Astrocyte of the hippocampus (primary cell): Measurements from ENCODE around the gene ERC2.
"Not testable (repeated sequence)": the region's sequence is repeated elsewhere in the genome, so short reads cannot be mapped to it uniquely, and the experiment has no call there.

Experiments used
- DNase-seq: peaks from one replicate; pipeline ENCODE4 v3.0.0; 2011; ENCODE audit warnings: low read depth, low spot score

The ERC2 gene

DNA sequence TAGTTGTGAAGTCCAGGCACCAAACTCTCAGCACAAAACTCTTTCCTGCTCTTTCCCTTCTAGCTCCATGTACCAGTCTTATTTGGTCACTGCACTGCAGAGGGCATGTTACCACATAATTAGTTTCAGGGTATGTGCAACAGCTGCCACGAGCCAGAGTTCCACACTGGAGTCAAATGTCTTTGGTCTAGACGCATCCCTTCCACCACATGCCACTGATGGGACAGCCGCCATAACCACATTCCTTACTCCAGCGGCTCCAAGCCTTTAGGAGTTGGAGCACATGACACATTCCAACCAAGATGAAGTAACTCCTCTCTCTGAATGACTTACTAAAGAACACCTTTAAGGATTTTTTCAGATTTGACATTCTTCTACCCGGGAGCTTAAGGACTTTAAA lies 153.4 kb downstream of the ERC2 start:
- peak; percentile 96 for DNase-seq

DNA sequence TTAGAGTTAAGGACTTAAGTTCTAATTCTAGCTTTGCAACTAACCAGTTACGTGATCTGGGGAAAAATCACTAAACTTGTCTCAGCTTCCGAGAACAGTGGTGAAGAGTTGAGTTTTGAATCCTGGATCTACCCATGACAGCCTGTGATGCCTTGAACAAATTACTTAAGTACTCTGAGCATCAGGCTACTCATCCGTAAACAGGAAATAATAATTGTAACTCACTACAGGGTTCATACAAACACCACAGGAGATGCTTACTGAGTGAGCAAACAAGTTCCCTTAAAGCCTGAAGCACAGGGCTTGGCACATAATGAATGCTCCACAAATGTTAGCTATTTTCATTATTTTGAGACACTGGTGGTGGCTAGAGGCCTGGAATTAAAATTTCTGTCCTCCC lies 158.8 kb downstream of the ERC2 start:
- peak; percentile 61 for DNase-seq

DNA sequence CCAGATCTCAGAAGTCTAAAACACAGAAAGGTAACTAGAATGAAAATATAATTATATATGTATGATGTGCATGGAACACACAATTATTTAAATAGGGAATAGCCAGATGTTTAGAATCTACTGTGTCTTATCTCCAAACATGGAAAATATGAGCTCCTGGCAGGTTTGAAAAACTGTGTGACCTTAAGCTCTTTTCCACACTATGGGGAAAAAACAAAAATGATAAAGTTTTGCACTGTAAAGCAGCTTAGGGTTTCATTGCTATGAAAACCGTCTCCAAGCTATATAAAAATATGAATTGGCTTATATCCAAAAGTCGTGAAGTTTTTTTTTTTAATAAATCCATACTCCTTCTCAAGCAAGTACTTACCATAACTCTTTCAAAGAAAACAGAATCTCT lies 159.8 kb downstream of the ERC2 start:
- DNase-seq, result no peak

GRCh38 chr3:56304069-56304468 lies 164.2 kb downstream of the ERC2 start:
- no peak for DNase-seq

GRCh38 chr3:56303487-56303886 lies 164.8 kb downstream of the ERC2 start:
- peak; percentile 88 for DNase-seq

GRCh38 chr3:56302417-56302816 lies 165.8 kb downstream of the ERC2 start:
- DNase-seq, result peak; percentile 16

- no peak for DNase-seq
Measured at GRCh38 chr3:56297281-56297840, 170.9 kb downstream of the ERC2 start.

- DNase-seq, result peak; percentile 78
Measured at GRCh38 chr3:56296361-56296760, 171.9 kb downstream of the ERC2 start.

- peak; percentile 51 for DNase-seq
Measured at GRCh38 chr3:56295161-56295560, 173.1 kb downstream of the ERC2 start.

DNA sequence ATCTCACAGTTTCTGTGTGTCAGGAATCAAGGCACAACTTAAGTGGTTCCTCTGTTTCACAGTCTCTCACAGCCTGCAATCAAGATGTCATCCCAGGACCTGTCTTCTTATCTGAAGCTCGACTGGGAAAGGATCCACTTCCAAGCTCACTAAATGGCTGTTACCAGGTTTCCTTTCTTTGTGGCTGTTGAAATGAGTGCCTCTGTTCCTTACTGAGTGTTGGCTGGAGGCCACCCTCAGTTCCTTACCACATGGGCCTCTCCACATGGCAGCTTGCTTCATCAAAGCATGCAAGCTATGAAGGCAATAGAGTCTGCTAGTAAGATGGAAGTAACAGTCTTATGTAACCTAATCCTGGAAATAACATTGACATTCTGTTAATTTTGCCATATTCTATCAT lies 174.0 kb downstream of the ERC2 start:
- DNase-seq, result peak; percentile 22

GRCh38 chr3:56291953-56292352 lies 176.3 kb downstream of the ERC2 start:
- DNase-seq, result peak; percentile 91

DNA sequence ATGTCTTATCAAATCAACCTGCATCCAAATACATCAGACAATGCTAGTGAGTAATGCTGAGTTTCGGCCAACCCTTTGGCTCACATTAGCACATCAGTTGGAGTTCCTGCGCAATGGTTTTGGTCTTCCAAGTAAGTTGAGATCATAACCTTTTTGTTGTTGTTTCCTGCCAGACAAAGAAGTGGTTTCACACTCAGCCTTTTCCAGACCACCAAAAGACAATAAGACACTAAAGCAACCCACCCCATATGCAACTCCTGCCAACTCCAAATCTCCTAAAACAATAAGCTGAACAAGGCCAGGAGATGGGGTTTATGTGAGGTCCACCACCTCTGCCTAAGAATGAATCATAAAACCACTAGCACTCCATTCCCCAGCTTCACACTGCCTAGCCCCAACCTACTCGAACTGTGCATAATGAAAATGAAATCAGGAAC lies 177.0 kb downstream of the ERC2 start:
- DNase-seq, result peak; percentile 93

- DNase-seq, result no peak
Measured at GRCh38 chr3:56290374-56290773, 177.9 kb downstream of the ERC2 start.

DNA sequence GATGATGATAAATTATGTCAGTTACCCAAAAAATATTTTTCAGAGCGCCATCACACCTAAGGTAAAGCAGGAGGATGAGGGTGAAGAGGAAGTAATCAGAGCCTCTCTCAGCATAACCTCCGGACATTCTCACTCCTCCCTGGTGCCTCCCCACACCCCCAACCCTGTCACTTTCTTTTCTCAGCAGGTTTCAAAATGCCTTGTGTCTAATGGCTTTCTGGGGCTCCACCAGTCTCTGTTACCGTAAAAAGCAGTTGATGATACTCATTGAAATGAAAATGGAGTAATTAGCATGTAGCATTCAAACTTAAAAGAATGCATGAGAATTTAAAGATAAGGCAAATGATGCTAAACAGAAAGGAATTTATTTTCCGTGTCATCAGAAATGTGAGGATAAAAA lies 180.0 kb downstream of the ERC2 start:
- no peak for DNase-seq

DNA sequence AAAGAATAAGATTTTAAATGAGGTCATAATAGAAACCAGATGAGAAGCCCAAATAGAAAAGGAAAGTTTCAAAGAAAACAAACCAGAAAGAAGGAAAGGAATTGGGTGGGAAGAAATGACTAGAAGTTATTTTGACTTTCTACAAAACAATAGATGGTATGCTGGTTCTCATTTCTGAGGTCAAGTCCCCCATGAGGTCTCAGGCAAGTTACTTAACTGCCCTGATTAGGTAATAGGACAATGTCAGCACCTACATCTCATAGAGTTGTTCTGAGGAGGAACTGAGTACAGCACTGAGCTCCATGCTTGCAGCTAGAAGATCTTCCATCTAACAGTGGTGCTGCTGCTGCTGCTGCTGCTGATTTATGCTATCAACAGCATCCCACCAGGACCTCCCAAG lies 185.9 kb downstream of the ERC2 start:
- peak; percentile 26 for DNase-seq

- DNase-seq, result no peak
Measured at GRCh38 chr3:56277236-56277635, 191.0 kb downstream of the ERC2 start.

- no peak for DNase-seq
Measured at GRCh38 chr3:56275120-56275519, 193.1 kb downstream of the ERC2 start.

GRCh38 chr3:56269755-56270535 lies 198.3 kb downstream of the ERC2 start:
- peak; percentile 52 for DNase-seq

DNA sequence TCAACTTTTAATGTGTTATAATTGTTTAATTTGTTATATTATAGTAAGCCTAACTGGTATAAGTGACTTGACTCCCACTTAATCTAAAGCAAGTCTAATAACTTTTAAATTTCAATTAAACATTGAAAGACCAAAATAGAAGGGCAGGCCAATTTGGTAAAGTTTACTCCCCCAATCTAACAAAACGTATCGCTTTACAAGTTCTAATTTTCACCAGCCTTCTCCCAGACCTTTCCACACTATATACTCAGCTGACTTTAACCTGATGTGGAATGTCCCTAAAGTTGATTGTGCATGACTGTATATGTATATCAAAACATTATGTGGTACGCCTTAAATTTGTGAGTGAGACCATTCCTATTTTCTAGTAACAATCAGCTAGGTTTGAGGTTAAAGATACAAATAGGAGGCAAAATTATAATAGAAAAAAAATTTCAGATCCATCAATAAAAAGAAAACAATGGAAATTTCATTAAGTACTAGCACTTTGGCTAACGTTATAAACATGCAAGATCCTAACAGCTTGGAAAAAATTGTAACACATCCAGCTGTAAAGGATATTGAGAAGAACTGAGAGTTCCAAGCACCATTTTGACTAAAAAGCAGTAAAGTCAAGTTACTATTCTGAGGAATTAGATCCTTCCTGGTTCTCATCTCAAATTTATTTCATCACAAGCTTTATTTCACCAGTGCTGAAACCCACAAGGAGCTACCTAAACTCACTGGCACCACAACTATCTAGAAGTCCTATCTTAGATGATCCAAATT lies 199.5 kb downstream of the ERC2 start:
- DNase-seq, result no peak

DNA sequence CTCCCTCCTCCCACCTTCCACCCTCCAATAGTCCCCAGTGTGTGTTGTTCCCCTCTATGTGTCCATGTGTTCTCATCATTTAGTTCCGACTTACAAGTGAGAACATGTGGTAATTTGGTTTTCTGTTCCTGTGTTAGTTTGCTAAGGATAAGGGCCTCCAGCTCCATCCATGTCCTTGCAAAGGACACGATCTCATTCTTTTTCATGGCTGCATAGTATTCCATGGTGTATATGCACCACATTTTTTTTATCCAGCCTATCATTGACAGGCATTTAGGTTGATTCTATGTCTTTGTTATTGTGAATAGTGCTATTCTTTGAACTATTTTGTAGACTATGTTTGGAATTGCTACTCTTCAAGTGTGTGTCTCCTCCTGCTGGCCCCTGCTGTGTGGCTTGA lies 206.4 kb downstream of the ERC2 start:
- not testable (repeated sequence) for DNase-seq

DNA sequence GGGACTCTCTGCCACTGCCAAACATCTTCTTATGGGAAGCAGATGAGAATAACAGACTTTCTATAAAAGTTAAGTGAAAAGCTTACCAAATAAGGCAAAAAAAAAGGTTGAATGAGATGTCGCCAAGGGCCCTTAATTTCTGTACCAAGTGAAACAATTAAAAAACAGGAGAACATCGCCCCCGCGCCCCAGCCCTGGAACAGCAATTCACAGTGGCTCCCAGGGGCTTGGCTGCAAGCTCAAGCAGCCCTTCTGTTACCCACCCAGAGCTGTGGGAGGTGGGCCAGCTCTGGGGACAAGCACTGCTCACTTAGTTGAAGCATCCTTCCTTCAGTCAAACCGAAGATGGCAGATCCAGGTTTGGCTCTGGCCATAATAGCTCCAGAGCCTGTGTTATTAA lies 208.0 kb downstream of the ERC2 start:
- DNase-seq, result no peak

DNA sequence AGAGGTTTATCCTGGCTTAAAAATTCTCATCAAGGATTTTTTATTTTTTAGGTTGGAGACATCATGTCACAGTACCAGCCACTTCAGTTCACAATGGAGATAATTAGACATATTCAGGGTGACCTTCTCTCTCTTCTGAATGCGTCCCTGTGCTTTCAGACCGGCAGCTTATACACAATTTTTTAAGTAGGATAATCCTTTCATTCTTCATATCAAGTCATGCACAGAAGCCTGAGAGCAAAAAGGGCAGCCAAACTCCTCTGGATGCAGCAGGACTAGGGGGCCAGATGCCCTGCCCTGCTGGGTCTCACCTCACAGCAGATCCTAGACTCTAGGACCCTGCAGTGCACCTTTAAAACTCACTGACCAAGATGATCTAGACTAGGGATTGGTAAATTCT lies 210.4 kb downstream of the ERC2 start:
- DNase-seq, result no peak

DNA sequence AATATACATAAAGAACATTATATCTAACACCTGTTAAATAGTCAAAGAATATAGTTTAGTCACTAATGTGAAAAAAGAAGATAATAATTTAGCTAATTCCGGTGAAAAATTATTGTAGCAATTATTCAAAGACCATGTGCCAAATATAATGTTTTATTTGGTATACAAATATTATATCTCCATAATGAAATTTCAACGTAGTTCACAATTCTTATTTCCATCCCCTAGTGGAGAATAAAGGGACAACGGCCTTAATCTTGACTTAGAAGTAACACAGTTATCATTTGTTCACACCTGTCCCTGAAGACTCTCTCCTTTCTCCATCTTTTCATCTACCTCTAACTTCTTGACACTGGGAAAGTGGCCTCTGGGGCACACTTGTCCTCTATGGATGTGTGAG lies 213.4 kb downstream of the ERC2 start:
- DNase-seq, result no peak
